ENCODE results near the gene SKI. TPM values are rescaled to one million over a fixed set of nuclear protein-coding genes. Genes with fewer than 3 reads are reported as not detected.
A peak's percentile ranks its signal among the peaks of the same experiment; 100 is the strongest.

SKI gene
- total and polyA plus RNA-seq, 9 of the 15 experiments (the other 6 are each of a cell fraction or from before 2014, with no cell fraction given), result 0.10 to 60.5 (median 4.6) TPM

GRCh38 chr1:2197707-2198165, 30.4 kb upstream of the SKI start (continued):
- no peak for TF ChIP-seq GATAD2B (IDR thresholded peaks at IDR 0.05; ENCODE audit: borderline replicate concordance)
- no peak for TF ChIP-seq CEBPB (tag; IDR thresholded peaks at IDR 0.05)
- TF ChIP-seq KDM2B (CRISPR knock-in tag; IDR thresholded peaks at IDR 0.05), result no peak
- TF ChIP-seq CBFA2T3 (IDR thresholded peaks at IDR 0.05), result peak; percentile 39
- TF ChIP-seq ZFP36 (IDR thresholded peaks at IDR 0.05; ENCODE audit: low read depth, low read length, partially characterized antibody), result no peak
- no peak for TF ChIP-seq PCBP2 (IDR thresholded peaks at IDR 0.05; ENCODE audit: low read depth, low read length, poor library complexity, severe bottlenecking)
- TF ChIP-seq NFRKB (IDR thresholded peaks at IDR 0.05; ENCODE audit: low read depth), result no peak
- no peak for TF ChIP-seq NFATC3 (IDR thresholded peaks at IDR 0.05)
- TF ChIP-seq, protein P1, sequence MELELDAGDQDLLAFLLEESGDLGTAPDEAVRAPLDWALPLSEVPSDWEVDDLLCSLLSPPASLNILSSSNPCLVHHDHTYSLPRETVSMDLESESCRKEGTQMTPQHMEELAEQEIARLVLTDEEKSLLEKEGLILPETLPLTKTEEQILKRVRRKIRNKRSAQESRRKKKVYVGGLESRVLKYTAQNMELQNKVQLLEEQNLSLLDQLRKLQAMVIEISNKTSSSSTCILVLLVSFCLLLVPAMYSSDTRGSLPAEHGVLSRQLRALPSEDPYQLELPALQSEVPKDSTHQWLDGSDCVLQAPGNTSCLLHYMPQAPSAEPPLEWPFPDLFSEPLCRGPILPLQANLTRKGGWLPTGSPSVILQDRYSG (tag; conservative IDR thresholded peaks at IDR 0.05; ENCODE audit: low read depth), result peak; percentile 80
- TF ChIP-seq MECOM (CRISPR knock-in tag; IDR thresholded peaks at IDR 0.05), result 0 out of 2 replicates have a peak, but pooled peaks have one; percentile 29
- TF ChIP-seq POLR2G (IDR thresholded peaks at IDR 0.05; ENCODE audit: low read depth, low read length), result no peak
- no peak for TF ChIP-seq SIRT6 (IDR thresholded peaks at IDR 0.05; ENCODE audit: low read depth, low read length)
- peak; percentile 81 for TF ChIP-seq DMBX1 (CRISPR knock-in tag; IDR thresholded peaks at IDR 0.05; ENCODE audit: borderline replicate concordance)
- TF ChIP-seq ATF7 (IDR thresholded peaks at IDR 0.05), result 0 out of 2 replicates have a peak, but pooled peaks have one; percentile 17
- no peak for TF ChIP-seq ZNF12 (CRISPR knock-in tag; IDR thresholded peaks at IDR 0.05)
- TF ChIP-seq, protein P2, sequence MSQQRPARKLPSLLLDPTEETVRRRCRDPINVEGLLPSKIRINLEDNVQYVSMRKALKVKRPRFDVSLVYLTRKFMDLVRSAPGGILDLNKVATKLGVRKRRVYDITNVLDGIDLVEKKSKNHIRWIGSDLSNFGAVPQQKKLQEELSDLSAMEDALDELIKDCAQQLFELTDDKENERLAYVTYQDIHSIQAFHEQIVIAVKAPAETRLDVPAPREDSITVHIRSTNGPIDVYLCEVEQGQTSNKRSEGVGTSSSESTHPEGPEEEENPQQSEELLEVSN (IDR thresholded peaks at IDR 0.05; ENCODE audit: borderline replicate concordance in 1 of 2, extremely low read depth in 1 of 2, insufficient read depth in 1 of 2, insufficient read length in 1 of 2, low read depth in 1 of 2, low read length in 1 of 2, poor library complexity in 1 of 2, severe bottlenecking in 1 of 2), result peak; percentile 40 to 57

All from K562 (cell line).